Measurements from ENCODE around the gene CCDC6.
"Not testable (repeated sequence)": the region's sequence is repeated elsewhere in the genome, so short reads cannot be mapped to it uniquely, and the experiment has no call there.

The CCDC6 gene

GRCh38 chr10:59905066-59905730 lies 1.2 kb downstream of the CCDC6 start:
- no peak for DNase-seq

DNA sequence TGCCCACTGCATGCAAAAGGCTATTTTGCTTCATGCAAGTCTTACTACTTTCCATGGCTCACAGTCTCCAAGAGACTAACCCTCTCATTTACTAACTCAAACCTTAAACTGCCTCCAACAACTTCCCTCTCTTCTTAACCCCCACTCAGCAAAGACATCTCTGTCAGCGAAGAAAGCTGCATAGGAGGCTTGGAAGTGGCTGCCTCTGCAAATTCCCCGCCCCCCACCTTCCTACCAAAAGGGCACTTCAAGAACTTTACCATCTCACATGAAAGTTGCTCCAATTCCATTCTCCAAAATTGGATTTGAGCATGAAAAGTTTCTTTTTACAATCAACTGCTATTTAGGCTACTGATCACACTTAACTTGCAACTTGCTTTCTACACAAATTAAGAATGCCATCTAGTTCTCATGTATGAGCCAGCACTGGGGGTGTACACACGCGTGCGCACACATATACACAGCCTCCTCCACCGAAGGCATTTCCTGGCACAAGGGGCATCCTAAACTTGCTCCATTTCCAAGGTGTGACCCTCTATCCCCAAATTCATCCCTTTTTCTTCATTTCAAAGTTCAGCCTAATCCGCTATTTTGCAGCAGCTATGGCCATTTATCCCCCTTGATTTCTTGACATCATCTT lies 1.8 kb downstream of the CCDC6 start:
- no peak for DNase-seq

DNA sequence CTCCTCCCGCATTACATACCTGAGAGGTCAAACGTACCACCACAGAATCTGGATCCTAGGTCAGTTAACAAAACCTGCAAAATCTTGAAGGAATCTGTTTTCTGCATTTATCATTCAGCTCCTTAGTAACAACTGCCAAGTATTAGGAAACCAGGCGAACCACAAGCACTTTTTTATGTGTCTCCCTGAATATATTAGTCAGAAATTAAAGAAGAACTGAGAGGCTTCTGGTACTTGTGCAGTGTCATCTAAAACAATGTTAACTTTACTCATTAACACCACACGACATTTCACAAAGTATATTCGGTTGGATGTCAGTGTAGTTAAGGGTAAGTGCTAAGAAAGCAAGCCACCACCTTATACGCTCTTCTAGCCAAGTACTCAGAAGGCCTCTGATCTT lies 2.5 kb downstream of the CCDC6 start:
- no peak for DNase-seq

DNA sequence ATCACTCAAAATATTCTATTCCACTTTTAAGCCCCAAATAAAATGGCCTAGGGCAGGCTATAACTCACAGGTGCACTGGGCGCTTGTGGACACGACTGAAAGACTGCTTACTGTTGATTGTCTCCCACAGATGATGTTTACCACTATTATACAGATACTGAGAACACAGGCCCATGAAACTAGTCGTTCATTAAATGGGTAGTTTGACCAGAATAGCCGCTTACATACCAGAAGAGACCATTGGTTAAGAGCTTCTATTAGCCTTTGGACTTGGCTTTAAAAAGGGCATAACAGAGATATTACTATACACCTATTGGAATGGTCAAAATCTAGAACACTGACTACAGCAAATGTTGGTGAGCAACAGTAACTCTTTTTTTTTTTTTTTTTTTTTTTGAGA lies 4.3 kb downstream of the CCDC6 start:
- no peak for DNase-seq

DNA sequence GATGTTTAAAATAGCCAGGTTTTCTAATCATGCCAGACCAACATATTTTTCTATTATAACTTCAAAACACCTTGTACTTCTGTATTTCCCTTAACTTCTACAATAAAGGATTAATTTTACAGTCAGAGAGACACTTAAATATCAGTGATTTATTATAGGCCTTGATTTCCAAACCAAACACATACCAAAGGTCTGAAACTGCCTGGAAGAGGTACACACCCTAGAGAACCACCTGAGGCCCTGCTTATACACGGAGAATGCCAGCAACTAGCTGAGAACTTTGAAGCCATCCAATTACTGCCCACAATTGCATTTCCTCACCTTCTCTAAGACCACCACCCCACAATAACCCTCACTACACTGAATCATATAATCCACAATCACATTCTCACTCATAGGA lies 4.9 kb downstream of the CCDC6 start:
- no peak for DNase-seq

GRCh38 chr10:59900048-59900727 lies 6.2 kb downstream of the CCDC6 start:
- no peak for DNase-seq

DNA sequence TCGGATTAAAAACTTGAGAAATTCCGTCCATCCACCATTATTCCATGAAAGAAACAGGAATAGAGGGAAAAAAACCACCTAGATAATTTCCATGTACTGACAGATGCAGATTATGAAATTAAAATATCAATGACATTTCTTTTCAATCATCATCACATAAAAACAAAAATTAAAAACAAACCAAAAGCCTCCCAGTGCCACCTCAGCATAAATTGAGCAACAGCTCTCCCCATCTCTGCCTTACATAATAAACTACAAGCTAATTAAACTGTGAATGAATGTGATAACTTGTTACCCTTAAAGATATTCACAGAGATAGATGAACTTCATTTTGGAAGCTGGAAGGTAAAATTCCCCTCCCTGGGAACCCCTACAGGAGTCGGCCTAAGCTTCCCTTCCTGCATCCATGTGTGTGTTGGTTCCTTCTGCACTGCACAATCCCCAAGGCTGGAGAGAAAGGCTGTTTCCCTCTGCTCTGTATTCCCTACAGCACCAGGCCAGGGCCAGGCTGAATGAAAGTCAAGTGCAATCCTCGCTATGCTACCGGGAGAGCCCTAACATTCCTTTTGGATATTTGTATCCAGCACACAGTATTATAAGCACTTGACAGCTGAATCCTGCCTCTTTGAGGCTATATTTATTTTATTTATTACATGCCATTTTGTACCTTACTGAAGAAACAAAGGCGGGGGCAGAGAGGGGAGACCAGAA lies 8.1 kb downstream of the CCDC6 start:
- DNase-seq: no peak

- DNase-seq: no peak
These were observed 10.2 kb downstream of the CCDC6 start for GRCh38 chr10:59896191-59896590.

- DNase-seq: no peak
These were observed 10.7 kb downstream of the CCDC6 start for GRCh38 chr10:59895629-59896116.

- DNase-seq: no peak
These were observed 12.2 kb downstream of the CCDC6 start for GRCh38 chr10:59894114-59894513.

GRCh38 chr10:59892697-59893096 lies 13.7 kb downstream of the CCDC6 start:
- no peak for DNase-seq

DNA sequence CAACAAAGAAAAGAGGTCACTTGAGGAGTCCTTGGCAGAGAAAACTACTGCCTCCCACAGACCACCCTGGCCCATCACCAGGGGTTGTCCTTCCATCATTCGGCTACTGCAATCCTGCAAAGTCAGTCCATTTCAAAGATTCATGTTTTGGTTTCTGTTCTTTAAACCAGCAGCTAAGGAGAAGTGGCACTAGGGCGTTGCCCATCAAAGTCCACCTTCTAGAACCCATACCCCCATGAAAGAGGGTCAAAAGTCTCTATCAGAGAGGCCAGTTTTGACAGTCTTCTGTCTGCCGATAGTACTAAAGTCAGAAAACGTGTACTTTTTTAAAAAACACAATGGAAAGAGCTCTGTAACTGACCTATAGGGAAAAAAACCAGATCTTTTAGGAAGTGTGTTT lies 14.4 kb downstream of the CCDC6 start:
- no peak for DNase-seq

GRCh38 chr10:59891349-59891748 lies 15.0 kb downstream of the CCDC6 start:
- DNase-seq: no peak

- no peak for DNase-seq
These were observed 17.4 kb downstream of the CCDC6 start for GRCh38 chr10:59888781-59889435.

DNA sequence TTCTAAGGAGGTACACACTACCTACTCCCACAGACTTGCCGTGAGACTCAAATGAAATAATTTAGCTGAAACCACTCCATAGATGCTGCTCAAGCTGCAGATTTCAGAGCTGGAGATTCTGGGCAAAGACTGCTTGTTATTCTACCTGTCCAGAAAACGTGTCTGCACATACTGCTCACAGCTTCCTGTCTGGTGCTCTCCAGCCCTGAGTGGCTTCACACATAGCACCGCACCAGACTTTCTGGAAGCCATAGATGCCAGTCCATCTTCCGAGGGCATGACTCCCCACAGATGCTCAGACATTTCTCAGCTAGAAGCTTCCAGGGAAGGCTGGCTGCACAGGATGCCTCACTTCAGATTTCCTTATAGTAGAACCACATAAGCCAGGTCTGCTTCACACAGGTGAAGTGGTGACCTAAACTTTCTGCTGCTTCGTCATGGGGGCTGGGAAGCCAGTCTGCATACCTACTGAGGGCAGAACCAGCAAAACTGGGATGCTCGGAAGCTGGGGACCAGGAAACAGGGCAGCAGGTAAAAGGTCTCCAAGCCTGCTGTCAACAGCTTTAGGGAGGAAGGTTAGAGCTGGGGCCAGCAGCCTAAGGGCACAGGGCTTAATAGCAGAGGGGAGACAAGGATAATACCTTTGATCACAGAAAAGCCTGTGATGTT lies 18.2 kb downstream of the CCDC6 start:
- DNase-seq: no peak

GRCh38 chr10:59887006-59887405 lies 19.4 kb downstream of the CCDC6 start:
- no peak for DNase-seq

GRCh38 chr10:59885430-59886134 lies 20.8 kb downstream of the CCDC6 start:
- no peak for DNase-seq

- DNase-seq: not testable (repeated sequence)
These were observed 21.5 kb downstream of the CCDC6 start for GRCh38 chr10:59884893-59885292.

GRCh38 chr10:59881640-59882039 lies 24.7 kb downstream of the CCDC6 start:
- DNase-seq: no peak

DNA sequence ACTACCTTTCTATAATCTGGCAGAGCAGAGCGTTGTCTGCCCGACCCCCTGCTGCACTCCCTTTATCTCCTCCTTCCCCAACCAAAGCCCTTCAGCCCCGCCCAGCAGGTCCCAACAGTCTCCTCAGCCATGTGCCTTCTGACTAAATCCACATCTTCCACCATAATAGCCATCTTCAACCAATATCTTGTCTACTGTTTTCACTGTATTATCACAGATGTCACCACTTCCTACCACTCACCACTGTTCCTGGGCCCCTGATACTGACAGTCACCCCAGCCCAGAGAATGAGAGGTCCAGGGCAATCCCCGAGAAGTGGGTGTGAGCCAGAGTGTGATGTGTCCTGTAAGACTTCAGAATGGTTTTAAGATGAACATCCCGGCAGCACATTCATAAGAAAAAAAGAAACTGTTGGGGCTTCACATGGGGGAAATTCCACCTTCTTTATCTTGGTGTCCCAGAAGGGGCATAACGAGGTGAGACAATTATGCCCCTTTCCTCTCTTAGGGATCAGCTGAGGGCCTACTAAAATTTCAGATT lies 25.3 kb downstream of the CCDC6 start:
- no peak for DNase-seq

- no peak for DNase-seq
These were observed 26.2 kb downstream of the CCDC6 start for GRCh38 chr10:59880019-59880717.

All from NCI-H510A (cell line).